Mucosa of descending colon (tissue), 3 donors: Measurements from ENCODE around the gene CXCR1. TPM values are rescaled to one million over a fixed set of nuclear protein-coding genes. Genes with fewer than 3 reads are reported as not detected.
A peak's percentile ranks its signal among the peaks of the same experiment; 100 is the strongest.

Experiments
- ATAC-seq: fragments of 200-7000 bp; cut with Tn5 transposase; one replicate; pipeline ENCODE4 v1.9.1; 2020; ENCODE audit warnings: mild to moderate bottlenecking, moderate library complexity
- DNase-seq, 3 donors: peaks; one replicate each; pipeline ENCODE4 v3.0.0-alpha.2; 2020
- H3K36me3 ChIP-seq: fragments of 200-600 bp; one replicate; pipeline ENCODE4 v1.8.0; 2021; ENCODE audit warnings: low read depth, mild to moderate bottlenecking
- H3K4me1 ChIP-seq: fragments of 200-600 bp; one replicate; pipeline ENCODE4 v1.8.0; 2021; ENCODE audit warnings: low read depth, mild to moderate bottlenecking
- H3K4me3 ChIP-seq: fragments of 200-600 bp; one replicate; pipeline ENCODE4 v1.8.0; 2021; ENCODE audit warnings: mild to moderate bottlenecking
- H3K9me3 ChIP-seq: fragments of 200-600 bp; one replicate; pipeline ENCODE4 v1.8.0; 2021; ENCODE audit warnings: mild to moderate bottlenecking
- CTCF ChIP-seq: fragments of 200-600 bp; IDR thresholded peaks from one replicate; pipeline ENCODE4 v1.8.0; 2022; ENCODE audit warnings: antibody characterized with exemption, mild to moderate bottlenecking
- intact Hi-C, 2 donors: fragments of 100-400 bp; cut with DNase I in 1 of 2; cut with micrococcal nuclease in 1 of 2; formaldehyde crosslinking; loops; one replicate each; pipeline versions ENCODE4 v1.11.0 to v1.11.1; 2022; cut with DNase I, micrococcal nuclease
- total RNA-seq, 3 donors: library from RNA; stranded (reverse); fragmentation: NEBNext Ultra II Directional in 2 of 3; extraction: Animal tissue kit (Norgen Biotek cat#: 25700) in 2 of 3; gene quantifications; one replicate each; pipeline versions ENCODE4 v1.2.1 to v1.2.4, GENCODE V29; 2021 to 2023
- donor health status: DM: no; HTN: no; CAD: no; lungs with moderate emphysema.
- donor health status: DM: no; HTN: no; CAD: no.
- donor health status: DM: no; HTN: yes; CAD: no.

CXCR1 gene
- total RNA-seq, 3 donors from 2014 or later, result 0.13 to 0.27 TPM; not detected in 1

GRCh38 chr2:218194880-218195279 lies 28.1 kb upstream of the CXCR1 start:
- H3K9me3 ChIP-seq, result no peaks in the 10 kb centered on the region
- no peak for TF ChIP-seq CTCF
- peak in 1 of 3 donors; percentile 30 for DNase-seq
- H3K4me1 ChIP-seq, result peaks cover 7% of the 10 kb centered on the region
- H3K4me3 ChIP-seq, result no peak overlapping the region
- ATAC-seq, result no peak
- intact Hi-C loops, result no loop called here
- no peaks in the 10 kb centered on the region for H3K36me3 ChIP-seq

GRCh38 chr2:218193701-218194100 lies 26.9 kb upstream of the CXCR1 start:
- TF ChIP-seq CTCF, result no peak
- DNase-seq (no peak), ATAC-seq (no peak)
- Histone ChIP-seq H3K9me3 (no peaks in the 10 kb centered on the region), H3K4me1 (peaks cover 7% of the 10 kb centered on the region), H3K4me3 (no peak overlapping the region), H3K36me3 (no peaks in the 10 kb centered on the region)
- intact Hi-C loops, result no loop called here

GRCh38 chr2:218192902-218193430 lies 26.2 kb upstream of the CXCR1 start:
- H3K9me3 ChIP-seq, result no peaks in the 10 kb centered on the region
- no peaks in the 10 kb centered on the region for H3K36me3 ChIP-seq
- intact Hi-C loops, result no loop called here
- H3K4me1 ChIP-seq, result peaks cover 7% of the 10 kb centered on the region
- ATAC-seq, result no peak
- H3K4me3 ChIP-seq, result no peak overlapping the region
- no peak for DNase-seq
- no peak for TF ChIP-seq CTCF

- DNase-seq, result no peak
- no peak overlapping the region for H3K4me3 ChIP-seq
- ATAC-seq, result no peak
- H3K36me3 ChIP-seq, result no peaks in the 10 kb centered on the region
- TF ChIP-seq CTCF, result no peak
- intact Hi-C loops, result loop anchor here (10.0 kb wide), 1 partner anchor 66 kb away; no protein-coding TSS in a partner anchor
- peaks cover 4% of the 10 kb centered on the region for H3K4me1 ChIP-seq
- H3K9me3 ChIP-seq, result no peaks in the 10 kb centered on the region
Observed at GRCh38 chr2:218188528-218188927, 21.8 kb upstream of the CXCR1 start.

GRCh38 chr2:218187296-218188015 lies 20.7 kb upstream of the CXCR1 start:
- Histone ChIP-seq H3K36me3 (no peaks in the 10 kb centered on the region), H3K9me3 (no peaks in the 10 kb centered on the region), H3K4me3 (no peak overlapping the region), H3K4me1 (peaks cover 4% of the 10 kb centered on the region)
- no peak for DNase-seq
- no peak for TF ChIP-seq CTCF
- ATAC-seq, result no peak
- intact Hi-C loops, result loop anchor here (10.0 kb wide), 1 partner anchor 67 kb away; no protein-coding TSS in a partner anchor
